Activated CD4-positive, alpha-beta T cell treated with anti-CD3 and anti-CD28 coated beads for 24 hours (primary cell): ENCODE results near the gene MAP2K1.
"Not testable (repeated sequence)": the region's sequence is repeated elsewhere in the genome, so short reads cannot be mapped to it uniquely, and the experiment has no call there.

ENCODE experiments used
- DNase-seq, 2 donors: peaks; one replicate each; pipeline ENCODE4 v3.0.0-alpha.2; 2020; ENCODE audit warnings: low read depth in 2 of 2

The MAP2K1 gene

GRCh38 chr15:66386204-66387123, at the start of gene MAP2K1:
MAP2K1 (plus strand) TSS chr15:66386912; CDS start chr15:66387348, 436 bp downstream.
- DNase-seq: peak; percentile 95 to 98

GRCh38 chr15:66348530-66348929, 38.2 kb upstream of the MAP2K1 start:
- not testable (repeated sequence) for DNase-seq

- DNase-seq: no peak
Observed at GRCh38 chr15:66356077-66356358, 30.7 kb upstream of the MAP2K1 start.

- peak; percentile 96 for DNase-seq
Observed at GRCh38 chr15:66356359-66357236, 30.1 kb upstream of the MAP2K1 start, which contains the start of gene TIPIN. TIPIN (minus strand) TSS chr15:66356685; CDS start chr15:66352947, 3,738 bp downstream.

- DNase-seq: no peak
Observed at GRCh38 chr15:66359740-66360139, 27.0 kb upstream of the MAP2K1 start.

GRCh38 chr15:66361745-66362460, 24.8 kb upstream of the MAP2K1 start:
- not testable (repeated sequence) for DNase-seq

- DNase-seq: no peak
Observed at GRCh38 chr15:66362776-66363175, 23.9 kb upstream of the MAP2K1 start.

GRCh38 chr15:66364944-66365528, 21.7 kb upstream of the MAP2K1 start:
- DNase-seq: no peak

GRCh38 chr15:66369773-66370651, 16.7 kb upstream of the MAP2K1 start:
- no peak for DNase-seq

- no peak for DNase-seq
Observed at GRCh38 chr15:66374179-66374578, 12.5 kb upstream of the MAP2K1 start.

- DNase-seq: no peak
Observed at GRCh38 chr15:66378814-66379430, 7.8 kb upstream of the MAP2K1 start.

GRCh38 chr15:66381376-66381775, 5.3 kb upstream of the MAP2K1 start:
- DNase-seq: not testable (repeated sequence)

GRCh38 chr15:66387163-66388042, 691 bp downstream of the MAP2K1 start:
- peak; percentile 75 to 76 for DNase-seq

GRCh38 chr15:66388043-66388363, 1.3 kb downstream of the MAP2K1 start:
- DNase-seq: no peak

GRCh38 chr15:66388576-66388975, 1.9 kb downstream of the MAP2K1 start:
- no peak for DNase-seq

- no peak for DNase-seq
Observed at GRCh38 chr15:66389098-66389858, 2.6 kb downstream of the MAP2K1 start.

GRCh38 chr15:66389859-66390381, 3.2 kb downstream of the MAP2K1 start:
- DNase-seq: no peak

GRCh38 chr15:66390678-66391077, 4.0 kb downstream of the MAP2K1 start:
- no peak for DNase-seq
